Umbilical cord (tissue), 2 donors: ENCODE results near the gene RPAP2. TPM values are rescaled to one million over a fixed set of nuclear protein-coding genes. Genes with fewer than 3 reads are reported as not detected.
"Not testable (repeated sequence)": the region's sequence is repeated elsewhere in the genome, so short reads cannot be mapped to it uniquely, and the experiment has no call there.

Experiments used
- DNase-seq: peaks from one replicate; pipeline ENCODE4 v3.0.0-alpha.2; 2015; ENCODE audit warnings: low spot score
- total RNA-seq: library from RNA; depleted of rRNA; stranded (reverse); fragments of >200 nt; gene quantifications from one replicate; pipeline ENCODE4 v1.2.3, GENCODE V29; 2014; ENCODE audit warnings: low replicate concordance; ENCODE audit not compliant: insufficient read depth

RPAP2 gene
- total RNA-seq: 13.2 TPM

DNA sequence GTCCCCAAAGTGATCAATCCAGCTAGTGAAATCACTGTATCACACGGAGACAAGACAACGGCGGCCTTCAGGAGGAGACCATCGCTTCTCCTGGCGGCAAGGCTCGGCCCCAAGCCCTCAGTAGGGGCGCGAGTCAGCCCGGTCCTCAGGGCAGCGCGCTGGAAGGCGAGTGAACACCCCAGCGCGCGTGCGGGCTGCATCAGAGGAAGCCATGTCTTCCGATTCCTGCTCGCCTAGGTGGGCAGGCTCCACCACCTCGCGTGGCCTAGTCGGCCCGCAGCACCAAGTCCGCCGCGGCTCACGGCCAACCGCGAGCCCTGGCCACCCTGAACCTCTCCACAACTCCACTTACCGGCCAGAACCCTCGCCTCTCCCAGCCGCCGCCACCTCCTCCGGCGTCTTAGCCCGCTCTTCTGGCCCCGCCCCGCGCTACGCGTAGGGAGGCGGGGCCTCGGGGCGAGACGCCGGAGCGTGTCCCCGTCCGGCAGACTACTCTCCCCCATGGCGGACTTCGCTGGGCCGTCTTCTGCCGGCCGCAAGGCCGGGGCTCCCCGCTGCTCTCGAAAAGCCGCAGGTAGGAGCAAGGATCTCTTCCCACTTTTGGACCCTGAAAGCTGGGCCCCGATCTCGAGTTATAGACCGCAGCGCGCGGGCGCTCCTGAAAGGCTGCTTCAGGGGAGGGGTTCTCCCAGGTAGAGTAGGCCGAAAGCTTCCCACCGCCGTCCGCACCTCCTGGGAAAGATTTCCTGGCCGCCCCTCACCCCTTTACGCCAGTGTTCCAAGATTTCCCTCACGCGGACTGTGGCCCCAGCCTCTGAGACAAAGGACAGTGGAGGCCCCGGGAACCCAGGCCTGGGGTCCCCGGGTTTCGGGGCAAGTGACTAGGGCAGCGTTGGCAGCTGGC, at the start of gene RPAP2, which contains the start of gene GLMN:
Gene RPAP2, plus strand, starts transcription at position 487 of the 904 bp plus-strand sequence. Its CDS starts 15 bp downstream, at position 502.
Gene GLMN, minus strand, starts transcription at position 415 of the 904 bp plus-strand sequence. CDS start 988 bp downstream, outside the sequence.
- DNase-seq: peak; percentile 92

DNA sequence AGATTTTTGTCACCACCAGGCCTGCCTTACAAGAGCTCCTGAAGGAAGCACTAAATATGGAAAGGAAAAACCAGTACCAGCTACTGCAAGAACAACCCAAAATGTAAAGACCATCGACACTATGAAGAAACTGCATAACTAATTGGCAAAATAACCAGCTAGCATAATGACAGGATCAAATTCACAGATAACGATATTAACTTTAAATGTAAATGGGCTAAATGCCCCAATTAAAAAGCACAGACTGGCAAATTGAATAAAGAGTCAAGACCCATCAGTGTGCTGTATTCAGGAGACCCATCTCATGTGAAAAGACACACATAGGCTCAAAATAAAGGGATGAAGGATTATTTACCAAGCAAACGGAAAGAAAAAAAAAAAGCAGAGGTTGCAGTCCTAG, 44.1 kb upstream of the RPAP2 start:
- not testable (repeated sequence) for DNase-seq

DNA sequence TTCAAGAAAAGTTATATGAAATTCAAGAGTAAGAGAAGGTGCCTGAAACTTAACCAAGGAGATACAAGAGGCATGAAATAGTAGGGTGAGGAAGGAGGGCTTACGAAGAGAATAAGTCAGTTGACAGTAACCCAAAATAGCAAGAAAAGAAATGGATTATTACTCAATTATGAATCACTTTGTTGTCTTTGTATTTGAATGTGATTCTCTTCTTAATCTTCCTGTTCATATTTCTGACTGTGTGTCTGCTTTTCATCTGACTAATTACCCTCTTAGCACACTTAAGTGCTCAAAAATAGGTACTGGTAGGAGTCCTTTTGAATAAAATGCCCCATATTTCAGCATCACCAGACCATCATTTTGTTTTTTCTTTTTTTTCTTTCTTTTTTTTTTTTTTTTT, 39.5 kb upstream of the RPAP2 start:
- no peak for DNase-seq

DNA sequence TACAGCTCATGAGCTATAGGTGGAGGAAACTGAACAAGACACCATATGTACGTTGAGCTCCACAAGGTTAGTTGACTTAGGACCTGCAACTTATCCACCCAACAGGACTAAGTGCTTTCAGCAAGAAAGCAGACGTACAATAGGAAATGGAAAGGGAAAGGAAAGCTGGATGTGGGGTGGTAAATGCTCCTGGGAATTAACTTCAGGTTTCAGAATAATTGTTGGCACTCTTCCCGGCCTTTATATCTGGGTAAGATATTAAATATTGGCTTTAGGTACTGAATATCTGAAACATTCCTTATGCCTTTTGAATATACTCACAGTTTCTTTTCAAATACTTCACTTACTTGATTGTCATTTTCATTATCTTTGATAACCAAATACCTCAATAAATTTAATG, 36.3 kb upstream of the RPAP2 start:
- no peak for DNase-seq

DNA sequence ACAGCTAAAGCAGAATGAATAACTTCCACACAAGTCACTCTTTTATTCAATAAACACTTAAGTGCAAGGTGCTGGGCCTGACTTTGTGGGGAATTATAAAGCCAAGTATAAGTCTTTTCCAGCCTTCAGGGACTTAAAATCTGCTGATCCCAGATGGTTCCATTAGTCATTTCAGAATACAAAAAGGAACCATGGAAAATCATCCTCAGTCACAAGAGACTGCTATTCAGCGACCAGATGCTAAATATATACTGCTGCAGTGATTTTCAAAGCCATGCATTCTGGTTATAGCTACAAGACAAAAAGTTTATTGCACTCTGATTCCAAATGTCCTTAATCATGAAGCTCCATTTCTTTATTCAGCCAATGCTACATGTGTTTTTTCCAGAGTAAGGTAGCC, 25.8 kb upstream of the RPAP2 start:
- DNase-seq: no peak

DNA sequence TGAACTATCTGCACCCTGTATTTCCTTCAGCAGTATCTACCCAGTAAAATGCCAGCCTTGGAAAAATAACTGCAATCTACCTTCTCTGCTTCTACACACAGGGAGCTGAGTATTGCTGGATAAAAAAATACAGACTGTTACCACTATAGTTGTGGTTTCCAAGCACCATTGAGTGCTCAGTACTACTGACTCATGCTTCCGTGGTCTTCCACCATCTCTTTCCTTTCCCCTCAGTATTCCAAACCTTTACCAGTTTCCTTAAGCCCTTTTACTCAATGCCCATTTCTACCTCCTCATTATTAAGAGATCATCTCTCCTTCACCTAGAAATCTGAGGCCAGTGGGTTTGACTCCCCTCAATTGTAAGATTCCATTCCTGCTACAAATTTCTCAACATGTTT, 23.9 kb upstream of the RPAP2 start:
- DNase-seq: no peak

DNA sequence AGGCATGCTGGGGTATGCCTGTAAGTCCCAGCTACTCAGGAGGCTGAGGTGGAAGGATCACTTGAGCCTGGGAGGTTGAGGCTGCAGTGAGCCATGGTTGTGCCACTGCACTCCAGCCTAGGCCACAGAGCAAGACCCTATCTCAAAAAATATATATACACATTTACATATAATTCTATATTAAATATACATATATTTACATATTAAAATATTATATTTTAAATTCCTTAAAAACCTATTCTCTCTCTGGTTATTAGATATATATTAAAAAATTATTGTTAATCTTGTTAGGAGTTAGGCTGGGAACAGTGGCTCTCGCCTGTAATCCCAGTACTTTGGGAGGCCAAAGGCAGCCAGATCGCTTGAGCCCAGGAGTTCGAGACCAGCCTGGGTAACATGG, 22.8 kb upstream of the RPAP2 start:
- no peak for DNase-seq

DNA sequence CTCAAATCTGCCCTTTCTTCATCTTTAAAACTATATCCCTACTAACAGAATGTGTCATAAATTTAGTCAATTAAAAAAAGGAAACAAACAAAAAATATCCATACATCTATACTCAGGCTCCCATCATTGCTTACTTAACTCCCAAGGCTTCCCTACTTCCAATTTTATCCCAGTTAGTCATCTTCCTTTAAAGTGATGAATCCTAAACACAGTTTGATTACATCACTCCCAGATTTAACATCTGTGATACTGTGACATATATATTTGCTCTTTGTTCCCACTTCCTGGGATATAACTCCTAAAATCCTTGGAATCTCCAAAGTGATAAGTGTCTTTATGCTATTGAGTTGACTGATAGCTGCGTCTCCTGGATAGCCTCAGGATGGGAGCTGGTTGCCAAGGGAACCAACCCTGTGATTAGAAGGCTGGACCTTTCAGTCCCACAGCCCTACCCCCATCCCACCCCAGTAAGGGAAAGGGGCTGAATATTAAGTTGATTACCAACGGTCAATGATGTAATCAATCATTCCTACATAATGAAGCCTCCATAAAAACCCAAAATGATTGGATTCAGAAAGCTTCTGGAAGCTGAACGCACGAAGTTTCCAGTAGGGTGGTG, 21.6 kb upstream of the RPAP2 start:
- DNase-seq: peak; percentile 2

DNA sequence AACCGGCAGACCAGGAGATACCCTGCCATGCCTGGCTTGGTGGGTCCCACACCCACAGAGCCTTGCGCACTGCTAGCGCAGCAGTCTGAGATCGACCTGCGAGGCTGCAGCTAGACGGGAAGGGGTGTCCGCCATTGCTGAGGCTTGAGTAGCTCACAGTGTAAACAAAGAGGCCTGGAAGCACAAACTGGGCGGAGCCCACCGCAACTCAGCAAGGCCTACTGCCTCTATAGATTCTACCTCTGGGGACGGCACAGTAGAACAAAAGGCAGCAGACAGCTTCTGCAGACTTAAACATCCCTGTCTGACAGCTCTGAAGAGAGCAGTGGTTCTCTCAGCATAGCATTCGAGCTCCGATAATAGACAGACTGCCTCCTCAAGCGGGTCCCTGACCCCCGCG, 19.1 kb upstream of the RPAP2 start:
- not testable (repeated sequence) for DNase-seq

DNA sequence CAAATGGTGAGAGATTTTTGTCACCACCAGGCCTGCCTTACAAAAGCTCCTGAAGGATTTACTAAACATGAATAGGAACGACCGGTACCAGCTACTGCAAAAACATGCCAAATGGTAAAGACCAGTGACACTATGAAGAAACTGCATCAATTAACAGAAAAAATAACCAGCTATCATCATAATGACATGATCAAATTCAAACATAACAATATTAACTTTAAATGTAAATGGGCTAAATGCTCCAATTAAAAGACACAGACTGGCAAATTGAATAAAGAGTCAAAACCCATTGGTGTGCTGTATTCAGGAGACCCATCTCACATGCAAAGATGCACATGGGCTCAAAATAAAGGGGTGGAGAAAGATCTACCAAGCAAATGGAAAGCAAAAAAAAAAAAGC, 17.4 kb upstream of the RPAP2 start:
- DNase-seq: not testable (repeated sequence)

DNA sequence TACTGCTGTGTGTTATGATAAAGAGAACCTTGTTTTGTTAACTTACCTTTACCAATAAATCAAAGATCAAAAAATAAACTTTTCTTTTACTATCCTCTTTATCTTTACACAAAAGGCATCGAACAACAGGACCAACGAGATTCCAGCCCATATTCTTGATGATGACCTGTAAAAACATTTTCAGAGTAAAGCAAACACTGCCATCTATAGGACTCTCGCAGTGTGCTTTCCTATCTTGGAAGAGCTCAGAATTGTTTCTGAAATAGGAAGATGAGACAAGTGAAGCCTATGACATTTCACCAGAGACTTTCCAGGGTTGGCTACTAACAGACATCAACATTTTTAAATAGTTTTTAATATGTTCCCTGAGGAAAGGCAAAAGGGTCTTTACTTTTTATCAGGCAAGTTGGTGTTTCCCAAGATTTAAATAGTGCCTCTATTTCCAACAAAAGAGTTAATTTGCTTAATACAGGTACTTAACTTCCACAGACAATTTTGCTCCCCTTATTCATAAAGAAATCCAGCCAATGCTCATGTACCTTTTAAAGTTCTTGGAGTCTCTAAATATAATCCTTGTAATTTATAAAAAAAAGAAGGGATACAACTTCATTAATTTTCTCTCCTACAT, 7.4 kb upstream of the RPAP2 start:
- peak; percentile 75 for DNase-seq

DNA sequence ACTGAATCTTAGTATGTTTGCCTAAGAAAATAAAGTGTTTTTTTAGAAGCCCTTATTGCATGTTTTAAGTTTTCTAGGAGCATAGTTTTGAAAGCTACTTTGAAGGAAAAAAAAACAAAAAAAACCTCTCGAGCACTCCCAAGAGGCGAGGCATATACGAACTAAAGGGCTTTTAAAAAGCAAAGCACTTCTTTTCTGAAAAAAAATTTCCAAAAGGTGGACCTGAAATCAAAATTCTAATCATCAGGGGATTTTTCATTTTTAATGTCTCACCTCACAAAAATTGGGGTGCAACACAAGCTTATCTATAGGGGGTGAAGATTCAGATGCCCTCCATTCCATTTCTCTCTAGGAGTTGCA, 666 bp upstream of the RPAP2 start:
- no peak for DNase-seq

DNA sequence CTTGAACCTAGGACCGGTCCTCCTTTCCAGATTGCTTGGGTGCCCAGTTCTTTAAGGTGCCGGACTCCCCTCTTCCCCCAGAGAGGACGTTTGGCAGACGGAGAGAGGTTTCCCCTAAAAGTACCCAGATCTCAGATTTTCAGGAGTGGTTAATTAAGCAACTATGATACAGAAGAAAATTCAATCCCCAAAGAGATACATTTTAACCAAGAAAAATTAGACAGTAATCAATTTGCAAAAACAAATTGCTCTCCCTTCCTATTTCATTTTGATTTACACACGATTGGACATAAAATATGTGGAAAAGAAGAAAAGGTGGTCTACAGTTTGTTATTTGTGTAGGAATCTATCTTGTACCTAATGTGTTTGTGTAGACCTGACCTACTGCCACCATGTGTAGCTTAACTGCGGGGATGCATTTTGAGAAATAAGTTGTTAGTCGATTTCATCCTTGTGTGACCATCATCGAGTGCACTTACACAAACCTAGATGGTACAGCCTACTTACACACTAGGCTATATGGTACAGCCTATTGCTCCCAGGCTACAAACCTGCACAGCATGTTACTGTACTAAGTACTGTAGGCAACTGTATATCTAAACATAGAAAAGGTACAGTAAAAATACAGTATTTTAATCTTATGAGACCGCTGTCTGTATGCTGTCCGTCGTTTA, 755 bp downstream of the RPAP2 start:
- peak; percentile 2 for DNase-seq

DNA sequence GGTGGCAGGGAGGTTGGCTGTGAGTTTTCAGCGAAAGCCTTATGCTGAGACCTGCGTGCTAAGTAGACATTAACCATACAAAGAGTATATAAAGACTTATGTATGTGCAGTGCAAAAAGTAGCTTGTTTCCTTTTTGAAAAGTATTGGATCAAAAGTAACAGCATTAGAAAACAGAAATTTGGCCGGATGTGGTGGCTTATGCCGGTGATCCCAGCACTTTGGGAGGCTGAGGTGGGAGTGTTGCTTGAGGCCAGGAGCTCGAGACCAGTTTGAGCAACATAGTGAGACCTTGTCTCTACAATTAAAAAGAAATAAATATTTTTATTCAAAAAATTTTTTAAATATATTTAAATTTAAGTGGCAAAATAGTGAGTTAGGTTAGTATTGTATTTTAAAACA, 2.2 kb downstream of the RPAP2 start:
- DNase-seq: no peak

DNA sequence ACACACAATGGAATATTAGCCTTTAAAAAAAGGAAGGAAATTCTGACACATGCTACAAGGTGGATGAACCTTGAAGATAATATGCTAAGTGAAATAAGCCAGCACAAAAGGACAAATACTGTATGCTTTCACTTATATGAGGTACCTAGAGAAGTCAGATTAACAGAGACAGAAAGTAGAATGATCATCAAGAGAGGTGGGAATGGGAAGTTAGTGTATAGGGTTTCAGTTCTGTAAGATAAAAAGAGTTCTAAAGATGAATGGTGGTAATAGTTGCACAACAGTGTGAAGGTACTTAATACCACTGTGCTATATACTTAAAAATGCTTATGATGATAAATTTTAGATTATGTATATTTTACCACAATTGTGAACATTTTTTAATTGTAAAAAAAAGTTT, 7.2 kb downstream of the RPAP2 start:
- no peak for DNase-seq

DNA sequence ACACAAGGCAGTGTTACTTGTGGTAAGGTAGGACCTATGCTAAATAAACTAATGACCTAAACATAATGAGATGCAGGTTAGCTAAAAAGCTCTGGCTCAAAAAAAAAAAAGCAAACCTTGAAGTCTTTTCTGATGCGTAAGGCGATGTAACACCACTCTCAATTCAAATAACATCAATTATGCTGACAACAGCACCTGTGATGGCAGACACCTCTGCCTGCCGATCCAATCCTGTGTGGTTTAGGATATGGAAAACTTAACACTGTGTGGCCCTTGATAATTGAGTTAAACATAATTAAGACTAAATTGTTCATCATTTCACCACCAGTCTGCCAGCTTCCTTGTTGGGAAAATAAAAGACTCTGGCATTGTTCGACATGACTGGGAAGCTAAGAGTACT, 9.1 kb downstream of the RPAP2 start:
- no peak for DNase-seq

DNA sequence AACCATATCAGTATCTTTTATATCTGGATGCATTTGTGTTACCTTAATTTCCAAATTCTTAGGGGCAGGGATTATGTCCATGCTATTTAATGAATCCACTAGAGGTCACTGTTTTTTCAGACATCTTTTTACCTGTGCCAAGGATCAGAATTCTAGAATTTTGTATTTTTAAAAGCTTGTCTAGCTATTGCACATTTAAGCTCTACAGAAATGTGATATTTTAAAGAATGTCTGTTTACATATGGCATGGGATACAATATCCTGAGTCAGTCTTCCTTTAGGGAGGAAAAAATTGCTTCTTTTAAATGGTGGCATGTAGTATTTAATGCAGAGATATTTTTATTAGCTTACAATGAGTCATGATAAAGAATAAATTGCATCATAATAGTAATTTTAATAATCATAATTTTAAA, 11.3 kb downstream of the RPAP2 start:
- DNase-seq: peak; percentile 32

DNA sequence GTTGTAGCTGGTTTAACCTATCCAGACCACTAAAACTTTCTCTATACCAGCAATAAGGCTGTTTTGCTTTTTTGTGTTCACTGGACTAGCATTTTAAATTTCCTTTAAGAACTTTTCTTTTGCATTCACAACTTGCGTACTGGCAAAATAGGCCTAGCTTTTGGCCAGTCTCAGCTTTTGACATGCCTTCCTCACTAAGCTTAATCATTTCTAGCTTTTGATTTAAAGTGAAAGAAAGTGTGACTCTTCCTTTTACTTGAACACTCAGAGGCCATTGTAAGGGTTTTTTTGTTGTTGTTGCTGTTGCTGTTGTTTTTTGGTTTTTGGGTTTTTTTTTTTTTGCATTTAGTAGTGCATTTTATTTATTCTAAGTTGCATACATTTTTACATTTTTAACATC, 15.2 kb downstream of the RPAP2 start:
- no peak for DNase-seq

DNA sequence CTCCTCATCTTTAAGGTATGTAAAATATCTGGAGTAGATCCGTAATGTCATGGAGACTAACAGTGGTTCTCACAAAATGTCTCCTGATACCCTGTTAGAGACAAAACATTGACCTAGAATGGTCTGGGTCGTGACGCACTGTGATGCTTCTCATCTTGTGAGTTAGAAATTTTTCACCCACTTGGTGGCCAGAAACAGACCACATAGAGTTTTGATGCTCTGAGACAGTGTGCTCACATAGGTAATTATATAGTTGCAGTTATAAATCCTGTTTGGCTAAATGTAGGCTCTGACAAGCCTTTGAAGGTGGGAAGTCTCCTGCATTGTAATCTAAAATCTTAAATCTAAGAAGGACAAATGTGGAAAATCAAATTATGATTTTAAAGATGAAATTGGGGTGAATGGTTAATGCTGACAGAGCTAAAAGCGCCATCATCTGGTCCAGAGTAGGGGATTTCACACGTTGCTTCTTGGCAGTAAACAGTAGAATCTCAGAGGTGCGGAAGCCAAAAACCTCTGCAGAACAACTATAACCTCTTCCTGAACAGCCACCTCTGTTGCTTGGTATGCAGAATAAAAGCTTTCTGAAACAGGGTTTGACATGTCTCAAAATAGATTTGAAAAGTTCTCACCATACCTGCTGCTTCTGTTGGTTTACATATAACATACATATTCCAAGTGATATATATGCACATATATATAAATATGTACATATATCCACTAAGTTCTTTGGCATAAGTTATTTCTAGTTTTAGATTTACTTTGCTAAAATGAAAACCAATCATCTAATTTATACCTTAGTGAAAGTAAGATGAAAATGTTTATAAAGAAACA, 17.1 kb downstream of the RPAP2 start:
- DNase-seq: no peak

DNA sequence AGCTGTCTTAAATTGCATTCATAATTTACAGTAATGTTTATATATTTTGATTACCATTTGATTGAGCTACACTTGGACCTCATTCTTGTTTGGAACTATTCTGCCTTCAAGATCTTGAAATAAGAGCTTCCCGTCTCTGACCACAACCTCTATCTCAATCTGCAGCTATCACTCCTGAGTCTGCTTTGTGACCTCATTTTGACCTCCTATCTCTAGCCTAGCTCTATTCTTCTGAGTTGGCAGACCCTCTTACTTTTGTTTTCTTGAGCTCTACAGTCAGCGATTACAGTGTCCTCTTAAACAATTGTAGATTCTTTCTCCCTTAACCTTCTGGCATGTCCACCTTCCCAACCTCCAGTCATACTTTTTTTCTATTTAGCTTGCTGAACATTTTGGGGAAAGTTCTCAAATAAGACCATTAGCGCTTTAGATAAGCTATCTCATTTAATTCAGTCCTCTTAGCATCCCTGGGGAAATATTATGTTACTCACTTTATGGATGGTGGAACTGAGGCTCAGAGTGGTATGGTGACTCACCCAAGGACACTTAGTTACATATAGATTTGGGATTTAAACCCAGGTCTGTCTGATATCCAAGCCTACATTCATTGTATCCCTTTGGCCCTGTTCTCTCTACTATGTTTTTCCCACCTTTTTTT, 19.1 kb downstream of the RPAP2 start:
- DNase-seq: no peak
